ENCODE results near the gene LRP10. TPM values are rescaled to one million over a fixed set of nuclear protein-coding genes. Genes with fewer than 3 reads are reported as not detected.

Gene LRP10
- total RNA-seq, result 104 and 155 TPM in 2 replicates

GRCh38 chr14:22871224-22872032, at the start of gene LRP10:
TSS of gene LRP10 (plus strand) at chr14:22871740. CDS start at chr14:22872304, 564 bp downstream.

GRCh38 chr14:22829661-22830442, 41.7 kb upstream of the LRP10 start, which contains the start of gene MRPL52:
TSS of gene MRPL52 (plus strand) at chr14:22829887. CDS start at chr14:22829913, 26 bp downstream.

GRCh38 chr14:22836301-22837113, 35.0 kb upstream of the LRP10 start, which contains the start of gene MMP14:
TSS of gene MMP14 (plus strand) at chr14:22836585. CDS start at chr14:22836818, 233 bp downstream.

GRCh38 chr14:22883173-22883976, 11.8 kb downstream of the LRP10 start, which contains the start of gene REM2:
TSS of gene REM2 (plus strand) at chr14:22883222. CDS start at chr14:22883288, 66 bp downstream.

GRCh38 chr14:22918804-22919600, 47.5 kb downstream of the LRP10 start, which contains the start of gene RBM23:
TSS of gene RBM23 (minus strand) at chr14:22919149.

GRCh38 chr14:22929104-22929960, 57.8 kb downstream of the LRP10 start, which contains the start of gene PRMT5:
TSS of gene PRMT5 (minus strand) at chr14:22929376. CDS start at chr14:22929361, 15 bp downstream.

Other genes starting within 250 kb of the LRP10 start
- not detected in 2 replicates for gene OR6J1, start 227.4 kb upstream of the LRP10 start, total RNA-seq
- 78.9 and 102 TPM in 2 replicates for gene OXA1L, start 105.1 kb upstream of the LRP10 start, total RNA-seq
- gene SLC7A7, start 56.3 kb upstream of the LRP10 start, total RNA-seq, result 4.1 and 7.2 TPM in 2 replicates
- gene MRPL52, start 41.9 kb upstream of the LRP10 start, total RNA-seq, result 32.3 and 51.8 TPM in 2 replicates
- 238 and 248 TPM in 2 replicates for gene MMP14, start 35.2 kb upstream of the LRP10 start, total RNA-seq
- not detected in 2 replicates for gene REM2, start 11.5 kb downstream of the LRP10 start, total RNA-seq
- 35.9 and 76.6 TPM in 2 replicates for gene RBM23, start 47.4 kb downstream of the LRP10 start, total RNA-seq
- gene PRMT5, start 57.6 kb downstream of the LRP10 start, total RNA-seq, result 59.1 and 85.4 TPM in 2 replicates
- gene HAUS4, start 85.3 kb downstream of the LRP10 start, total RNA-seq, result 20.6 and 49.9 TPM in 2 replicates
- gene AJUBA, start 110.8 kb downstream of the LRP10 start, total RNA-seq, result 28.0 and 32.2 TPM in 2 replicates
- gene C14orf93, start 138.4 kb downstream of the LRP10 start, total RNA-seq, result 5.7 and 5.8 TPM in 2 replicates
- gene PSMB5, start 163.2 kb downstream of the LRP10 start, total RNA-seq, result 255 and 277 TPM in 2 replicates
- gene PSMB11, start 170.5 kb downstream of the LRP10 start, total RNA-seq, result not detected in 2 replicates
- gene CDH24, start 185.8 kb downstream of the LRP10 start, total RNA-seq, result 3.2 and 4.1 TPM in 2 replicates
- 48.4 and 55.2 TPM in 2 replicates for gene ACIN1, start 223.4 kb downstream of the LRP10 start, total RNA-seq
- 37.9 and 39.2 TPM in 2 replicates for gene C14orf119, start 223.8 kb downstream of the LRP10 start, total RNA-seq
- not detected in 2 replicates for gene CIROP, start 233.2 kb downstream of the LRP10 start, total RNA-seq
- not detected in 2 replicates for gene CEBPE, start 247.5 kb downstream of the LRP10 start, total RNA-seq